GM04504 (cell line): ENCODE data around the gene ADM2.

Experiments
- DNase-seq: peaks from one replicate; pipeline ENCODE4 v3.0.0-alpha.2; 2012; ENCODE audit warnings: low read depth

The ADM2 gene

GRCh38 chr22:50467773-50468440 is 13.4 kb upstream of the ADM2 start:
- no peak for DNase-seq

GRCh38 chr22:50468626-50469025 is 12.7 kb upstream of the ADM2 start:
- DNase-seq, result no peak

GRCh38 chr22:50469377-50470305 is 11.7 kb upstream of the ADM2 start:
- DNase-seq, result no peak

DNA sequence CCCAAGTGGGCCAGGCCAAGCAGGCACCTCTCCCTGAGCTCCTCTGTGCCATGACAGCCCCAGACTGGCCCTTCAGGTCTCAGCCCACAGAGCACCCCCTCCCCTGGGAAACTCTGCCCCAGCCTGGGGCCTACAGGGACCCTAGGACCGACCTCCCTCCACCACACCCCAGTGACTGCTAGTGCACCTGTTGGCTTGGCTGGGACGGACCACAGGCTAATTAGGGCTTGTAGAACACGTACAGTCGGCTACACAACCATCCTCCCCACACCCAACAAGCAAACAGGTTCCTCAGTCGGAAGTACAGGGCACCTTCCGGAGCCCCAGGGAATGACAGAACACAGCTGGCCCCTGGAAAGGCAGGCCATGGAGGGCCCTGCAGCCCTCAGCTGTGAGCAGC is 10.9 kb upstream of the ADM2 start:
- DNase-seq, result no peak

DNA sequence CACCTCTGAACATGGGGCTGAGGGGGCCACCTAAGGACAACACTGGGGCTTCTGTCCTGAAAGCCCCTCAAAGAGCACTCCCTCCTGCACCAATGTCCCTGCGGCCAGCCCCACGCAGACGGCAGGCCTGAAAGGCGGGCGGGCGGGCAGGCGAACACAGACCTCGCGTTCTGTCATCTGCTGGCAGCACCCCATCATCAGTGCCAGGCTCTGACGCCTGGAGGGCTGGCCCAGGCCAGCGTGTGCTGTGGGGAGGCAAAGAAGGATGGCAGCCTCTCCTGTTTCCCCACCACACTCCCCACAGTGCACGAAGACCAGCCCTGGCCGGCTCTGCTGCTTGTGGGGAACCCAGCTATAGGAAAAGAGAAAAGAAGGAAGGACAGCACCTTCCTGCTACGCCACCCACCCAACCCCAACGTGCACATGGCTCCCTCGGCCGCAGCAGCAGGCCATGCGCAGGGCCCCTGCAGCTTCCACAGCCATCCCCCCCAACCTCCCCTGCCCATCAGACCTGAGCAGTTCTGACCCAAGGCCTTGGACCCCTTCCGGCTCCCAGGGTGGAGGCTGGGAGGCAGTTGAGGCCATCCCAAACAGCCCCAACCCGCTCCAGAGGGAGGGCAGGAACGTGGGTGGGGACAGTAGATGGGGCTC is 10.0 kb upstream of the ADM2 start:
- DNase-seq, result no peak

DNA sequence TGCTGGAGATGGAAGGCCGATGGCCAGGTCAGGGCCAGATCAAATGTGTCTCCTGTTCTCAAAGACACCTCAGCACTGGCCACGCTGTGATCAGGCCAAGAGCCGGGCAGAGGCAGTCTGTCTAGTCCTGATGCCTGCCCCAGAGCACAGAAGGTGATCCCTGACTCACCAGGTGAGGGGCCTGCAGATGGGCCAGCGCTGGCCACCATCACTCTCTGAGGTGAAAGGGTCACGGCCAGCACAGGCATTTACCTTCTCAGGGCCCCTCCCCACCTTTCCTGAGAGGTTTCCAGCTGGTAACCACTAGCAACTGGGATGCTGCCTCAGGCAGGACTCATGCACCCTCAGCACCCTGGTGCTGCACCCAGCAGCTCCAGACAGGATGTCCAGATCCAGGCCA is 9.4 kb upstream of the ADM2 start:
- DNase-seq, result no peak

DNA sequence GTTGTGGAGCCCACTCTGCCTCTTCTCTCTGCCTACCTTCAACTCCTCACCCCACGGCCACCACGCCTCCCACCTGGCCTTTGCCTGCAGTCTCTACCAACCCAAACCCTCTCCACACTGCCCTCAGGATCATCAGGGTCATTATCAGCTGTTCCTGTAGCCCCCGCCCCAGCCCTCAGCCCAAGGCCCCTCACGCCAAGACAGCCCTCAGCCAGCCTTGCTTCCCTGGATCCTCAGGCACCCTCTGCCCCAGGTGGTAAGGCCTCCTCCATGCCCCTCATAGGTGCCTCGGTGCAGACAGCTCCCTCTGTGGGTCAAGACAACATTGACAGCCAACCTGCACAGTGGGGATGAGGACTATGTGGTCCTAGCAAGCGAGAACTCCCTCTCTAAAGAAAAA is 8.3 kb upstream of the ADM2 start:
- no peak for DNase-seq

GRCh38 chr22:50473855-50474671 is 7.3 kb upstream of the ADM2 start:
- peak; percentile 26 for DNase-seq

DNA sequence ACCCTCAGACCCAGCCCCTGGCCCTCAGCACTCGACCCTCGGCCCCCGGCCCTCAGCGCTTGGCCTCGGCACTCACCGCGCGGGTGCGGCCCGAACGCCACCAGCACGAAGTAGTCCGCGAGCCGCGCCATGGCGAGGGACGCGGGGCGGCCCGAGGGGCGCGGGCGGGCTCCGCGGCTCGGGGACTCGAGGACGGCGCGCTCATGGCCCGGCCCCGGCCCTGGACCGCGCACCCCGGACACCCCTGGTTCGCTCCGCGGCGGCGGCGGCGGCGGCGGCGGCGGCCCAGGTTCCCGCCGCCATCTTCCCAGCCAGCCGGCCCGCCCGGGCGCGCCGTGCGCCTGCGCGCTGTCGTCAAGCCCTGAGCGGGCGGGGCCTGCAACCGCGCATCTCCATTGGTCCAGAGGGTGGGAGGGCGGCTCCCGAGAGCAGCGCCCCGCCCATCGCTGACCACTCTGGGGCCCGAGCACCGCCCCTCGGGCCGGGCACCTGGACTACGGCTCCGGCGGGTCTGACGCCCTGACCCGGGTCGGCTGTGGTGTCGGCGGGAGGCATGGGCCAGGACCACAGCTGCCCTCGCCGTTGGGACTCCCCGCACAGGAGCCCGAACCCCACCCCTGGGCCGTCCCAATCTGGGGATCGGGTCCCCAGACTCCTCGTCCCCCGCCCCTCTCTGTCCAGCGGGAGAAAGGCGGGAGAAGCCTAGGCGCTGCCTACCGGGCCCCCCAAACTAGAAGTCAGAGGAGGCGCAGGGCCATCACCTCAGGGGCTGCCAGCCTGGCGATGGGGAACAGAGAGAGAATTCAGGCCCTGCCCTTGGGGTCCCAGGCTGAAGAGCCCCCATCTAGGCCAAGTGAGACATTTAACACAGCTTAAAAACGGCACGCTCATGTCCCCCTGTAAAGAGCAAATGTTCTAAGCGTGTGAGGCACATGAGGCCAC is 6.4 kb upstream of the ADM2 start, which contains the start of gene SBF1:
Gene SBF1 (minus strand): TSS at position 326 of the 942 bp plus-strand sequence. CDS start 195 bp downstream, at position 131.
- DNase-seq, result peak; percentile 71

GRCh38 chr22:50475652-50476002 is 5.7 kb upstream of the ADM2 start:
- DNase-seq, result no peak

GRCh38 chr22:50476868-50477267 is 4.5 kb upstream of the ADM2 start:
- no peak for DNase-seq

DNA sequence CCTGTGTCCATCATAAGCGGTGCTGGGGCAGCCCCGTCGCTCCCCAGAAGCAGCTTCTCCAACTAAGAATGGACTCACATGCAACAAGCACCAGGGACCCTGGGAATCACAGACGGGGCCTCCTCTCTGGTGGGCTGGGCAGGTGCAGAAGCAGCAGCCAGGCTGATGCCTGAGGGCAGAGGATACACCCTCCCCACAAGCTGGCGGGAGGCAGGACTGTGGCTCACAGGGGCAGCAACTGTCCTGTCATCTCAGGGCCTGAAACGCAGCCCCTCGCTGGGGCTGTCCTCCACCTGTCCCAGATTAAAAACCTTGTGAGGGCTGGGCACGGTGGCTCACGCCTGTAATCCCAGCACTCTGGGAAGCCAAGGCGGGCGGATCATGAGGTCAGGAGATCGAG is 3.4 kb upstream of the ADM2 start:
- no peak for DNase-seq

GRCh38 chr22:50479721-50480120 is 1.6 kb upstream of the ADM2 start:
- DNase-seq, result no peak

GRCh38 chr22:50481045-50481439 is 301 bp upstream of the ADM2 start:
- no peak for DNase-seq

DNA sequence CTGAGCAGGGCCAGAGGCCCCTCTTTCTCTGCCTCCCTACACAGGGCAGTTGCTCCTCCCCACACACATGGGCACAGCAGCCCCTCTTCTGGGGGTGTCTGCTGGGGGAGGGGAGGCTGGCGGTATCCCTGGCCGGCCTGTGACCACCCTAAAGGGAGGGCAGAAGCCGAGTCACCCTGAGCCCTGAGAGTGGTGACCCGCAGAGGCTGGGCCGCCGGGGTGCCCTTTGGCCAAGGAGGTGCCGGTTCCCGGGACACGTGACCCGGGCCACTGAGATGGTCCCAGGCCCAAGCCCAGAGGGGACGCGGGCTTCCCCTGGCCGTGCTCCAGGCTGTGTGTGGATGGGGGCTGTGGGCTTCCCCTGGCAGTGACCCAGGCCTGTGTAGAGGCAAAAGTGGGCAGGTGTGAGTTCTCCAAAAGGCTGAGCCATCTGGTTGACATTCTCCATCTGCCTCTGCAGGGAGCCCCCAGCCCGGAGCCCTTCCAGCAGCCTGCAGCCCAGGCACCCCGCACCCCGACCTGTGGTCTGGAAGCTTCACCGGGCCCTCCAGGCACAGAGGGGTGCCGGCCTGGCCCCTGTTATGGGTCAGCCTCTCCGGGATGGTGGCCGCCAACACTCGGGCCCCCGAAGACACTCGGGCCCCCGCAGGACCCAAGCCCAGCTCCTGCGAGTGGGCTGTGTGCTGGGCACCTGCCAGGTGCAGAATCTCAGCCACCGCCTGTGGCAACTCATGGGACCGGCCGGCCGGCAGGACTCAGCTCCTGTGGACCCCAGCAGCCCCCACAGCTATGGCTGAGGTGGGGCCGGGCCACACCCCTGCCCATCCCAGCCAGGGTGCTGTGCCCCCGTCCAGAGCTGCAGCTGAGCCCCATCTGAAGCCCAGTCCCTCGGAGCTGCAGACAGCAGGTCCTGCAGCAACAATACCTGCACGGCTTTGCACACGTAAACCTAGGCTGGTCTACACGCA is 1.0 kb downstream of the ADM2 start:
- DNase-seq, result no peak

- DNase-seq, result no peak
Measured at GRCh38 chr22:50483106-50483505, 1.8 kb downstream of the ADM2 start.

- no peak for DNase-seq
Measured at GRCh38 chr22:50483556-50483955, 2.2 kb downstream of the ADM2 start.

- DNase-seq, result no peak
Measured at GRCh38 chr22:50483977-50484853, 2.9 kb downstream of the ADM2 start.
